Measurements from ENCODE around the gene SUCLG1.

GRCh38 chr2:84375020-84375419, 84.1 kb downstream of the SUCLG1 start:
- TF ChIP-seq CTCF (IDR thresholded peaks at IDR 0.05) (no peak), PBX3 (IDR thresholded peaks at IDR 0.05) (no peak), EP300 (IDR thresholded peaks at IDR 0.05) (no peak)
